Osteoblast (primary cell): ENCODE results near the gene DEPP1. TPM values are rescaled to one million over a fixed set of nuclear protein-coding genes. Genes with fewer than 3 reads are reported as not detected.
"Not testable (repeated sequence)": the region's sequence is repeated elsewhere in the genome, so short reads cannot be mapped to it uniquely, and the experiment has no call there.

ENCODE experiments used
- DNase-seq: peaks from one replicate; pipeline ENCODE4 v3.0.0; 2011; ENCODE audit warnings: low spot score, mixed read lengths; ENCODE audit not compliant: insufficient read length; ENCODE audit errors: missing footprints
- H2AFZ ChIP-seq: 2 replicates; pipeline ENCODE4 v1.6.0; 2011; ENCODE audit warnings: mild to moderate bottlenecking, low read length
- H3K27ac ChIP-seq: 2 replicates; pipeline ENCODE4 v1.5.1; 2011; ENCODE audit warnings: mild to moderate bottlenecking, low read depth, low read length, moderate library complexity
- H3K27me3 ChIP-seq: 2 replicates; pipeline ENCODE4 v1.6.0; 2012; ENCODE audit warnings: mild to moderate bottlenecking, control low read depth, inconsistent platforms, low read length, moderate library complexity; ENCODE audit not compliant: insufficient read depth
- H3K36me3 ChIP-seq: 2 replicates; pipeline ENCODE4 v1.5.1; 2011; ENCODE audit warnings: mild to moderate bottlenecking, low read length, control low read depth, moderate library complexity; ENCODE audit not compliant: insufficient read depth
- H3K4me1 ChIP-seq: 2 replicates; pipeline ENCODE4 v1.5.1; 2011; ENCODE audit warnings: mild to moderate bottlenecking, low read length, control low read depth, moderate library complexity; ENCODE audit not compliant: insufficient read depth
- H3K4me2 ChIP-seq: 2 replicates; pipeline ENCODE4 v1.6.0; 2011; ENCODE audit warnings: mild to moderate bottlenecking, low read length; ENCODE audit not compliant: insufficient read depth
- H3K4me3 ChIP-seq: fragments of 200-600 bp; sonication (generic); 3 replicates; pipeline ENCODE4 v1.5.1; 2012; ENCODE audit warnings: mild to moderate bottlenecking, low read length, inconsistent platforms; ENCODE audit not compliant: insufficient read depth
- H3K79me2 ChIP-seq: 2 replicates; pipeline ENCODE4 v1.6.0; 2012; ENCODE audit warnings: mild to moderate bottlenecking, low read length, control low read depth, inconsistent platforms; ENCODE audit not compliant: insufficient read depth
- H3K9me3 ChIP-seq: 2 replicates; pipeline ENCODE4 v1.5.1; 2011; ENCODE audit warnings: low read depth, low read length, control low read depth
- H4K20me1 ChIP-seq: 2 replicates; pipeline ENCODE4 v1.6.0; 2012; ENCODE audit warnings: mild to moderate bottlenecking, low read length, control low read depth; ENCODE audit not compliant: insufficient read depth
- total RNA-seq: library from RNA; depleted of rRNA; stranded (reverse); fragments of >200 nt; gene quantifications from 2 replicates; pipeline ENCODE4 v1.2.3, GENCODE V29; 2012
- TF ChIP-seq, protein P1 (sequence below): IDR thresholded peaks from 2 replicates; pipeline ENCODE4 v1.5.1; 2011; ENCODE audit warnings: mild to moderate bottlenecking, low read depth, low read length, moderate library complexity; ENCODE audit errors: extremely low read depth

DEPP1 gene, protein sequence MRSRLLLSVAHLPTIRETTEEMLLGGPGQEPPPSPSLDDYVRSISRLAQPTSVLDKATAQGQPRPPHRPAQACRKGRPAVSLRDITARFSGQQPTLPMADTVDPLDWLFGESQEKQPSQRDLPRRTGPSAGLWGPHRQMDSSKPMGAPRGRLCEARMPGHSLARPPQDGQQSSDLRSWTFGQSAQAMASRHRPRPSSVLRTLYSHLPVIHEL
- total RNA-seq = 43.6 and 87.6 TPM in 2 replicates

GRCh38 chr10:44978570-44979280 lies at the start of gene DEPP1:
Gene DEPP1, minus strand, starts transcription at chr10:44978809. Its CDS starts 779 bp downstream, at chr10:44978030.
- no peaks in the 10 kb centered on the region for H3K27me3 ChIP-seq
- H3K79me2 ChIP-seq = peaks cover 18% of the 10 kb centered on the region
- TF ChIP-seq, protein P1, sequence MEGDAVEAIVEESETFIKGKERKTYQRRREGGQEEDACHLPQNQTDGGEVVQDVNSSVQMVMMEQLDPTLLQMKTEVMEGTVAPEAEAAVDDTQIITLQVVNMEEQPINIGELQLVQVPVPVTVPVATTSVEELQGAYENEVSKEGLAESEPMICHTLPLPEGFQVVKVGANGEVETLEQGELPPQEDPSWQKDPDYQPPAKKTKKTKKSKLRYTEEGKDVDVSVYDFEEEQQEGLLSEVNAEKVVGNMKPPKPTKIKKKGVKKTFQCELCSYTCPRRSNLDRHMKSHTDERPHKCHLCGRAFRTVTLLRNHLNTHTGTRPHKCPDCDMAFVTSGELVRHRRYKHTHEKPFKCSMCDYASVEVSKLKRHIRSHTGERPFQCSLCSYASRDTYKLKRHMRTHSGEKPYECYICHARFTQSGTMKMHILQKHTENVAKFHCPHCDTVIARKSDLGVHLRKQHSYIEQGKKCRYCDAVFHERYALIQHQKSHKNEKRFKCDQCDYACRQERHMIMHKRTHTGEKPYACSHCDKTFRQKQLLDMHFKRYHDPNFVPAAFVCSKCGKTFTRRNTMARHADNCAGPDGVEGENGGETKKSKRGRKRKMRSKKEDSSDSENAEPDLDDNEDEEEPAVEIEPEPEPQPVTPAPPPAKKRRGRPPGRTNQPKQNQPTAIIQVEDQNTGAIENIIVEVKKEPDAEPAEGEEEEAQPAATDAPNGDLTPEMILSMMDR = no peak
- peak; percentile 94 for DNase-seq
- no peaks in the 10 kb centered on the region for H3K9me3 ChIP-seq
- peaks cover 79% of the 10 kb centered on the region for H3K4me1 ChIP-seq
- H4K20me1 ChIP-seq = no peaks in the 10 kb centered on the region
- H3K4me2 ChIP-seq = peak within 1 kb of the TSS; percentile 92
- peak within 1 kb of the TSS; percentile 75 for H3K4me3 ChIP-seq
- no peaks in the 10 kb centered on the region for H3K36me3 ChIP-seq
- H3K27ac ChIP-seq = peak within 1 kb of the TSS; percentile 71
- H2AFZ ChIP-seq = peak within 1 kb of the TSS; percentile 73

- Histone ChIP-seq H3K27me3 (no peaks in the 10 kb centered on the region), H3K4me1 (no peaks in the 10 kb centered on the region), H3K9me3 (no peaks in the 10 kb centered on the region), H3K27ac (no peak overlapping the region), H2AFZ (no peak overlapping the region), H3K36me3 (no peaks in the 10 kb centered on the region), H3K79me2 (no peaks in the 10 kb centered on the region), H3K4me2 (peak overlapping the region; percentile 5), H3K4me3 (no peak overlapping the region), H4K20me1 (no peaks in the 10 kb centered on the region)
- no peak for DNase-seq
- TF ChIP-seq, protein P1 = no peak
Measured at GRCh38 chr10:45023426-45023825, 44.8 kb upstream of the DEPP1 start.

GRCh38 chr10:45015590-45015989 lies 37.0 kb upstream of the DEPP1 start:
- Histone ChIP-seq H3K4me2 (no peak overlapping the region), H3K27ac (no peak overlapping the region), H4K20me1 (no peaks in the 10 kb centered on the region), H3K9me3 (no peaks in the 10 kb centered on the region), H3K79me2 (no peaks in the 10 kb centered on the region), H2AFZ (no peak overlapping the region), H3K4me1 (no peaks in the 10 kb centered on the region), H3K4me3 (no peak overlapping the region), H3K27me3 (peaks cover 7% of the 10 kb centered on the region), H3K36me3 (no peaks in the 10 kb centered on the region)
- TF ChIP-seq, protein P1 = no peak
- no peak for DNase-seq

GRCh38 chr10:45014557-45014956 lies 35.9 kb upstream of the DEPP1 start:
- H3K4me1 ChIP-seq, H4K20me1 ChIP-seq, H3K36me3 ChIP-seq, H3K4me3 ChIP-seq, H2AFZ ChIP-seq, H3K27ac ChIP-seq, DNase-seq, H3K9me3 ChIP-seq, H3K4me2 ChIP-seq, H3K79me2 ChIP-seq, H3K27me3 ChIP-seq: not testable (repeated sequence)
